ENCODE data around the gene MYO15B. TPM values are rescaled to one million over a fixed set of nuclear protein-coding genes. Genes with fewer than 3 reads are reported as not detected.
A peak's percentile ranks its signal among the peaks of the same experiment; 100 is the strongest.

MYO15B gene
- total RNA-seq, 1 donor, result 1.4 TPM

GRCh38 chr17:75558666-75559530, 28.7 kb upstream of the MYO15B start:
- no peak for DNase-seq (ENCODE audit: low read depth)
- TF ChIP-seq CTCF (IDR thresholded peaks at IDR 0.05; ENCODE audit: insufficient read depth, low read length), result no peak
- no peak overlapping the region for H3K4me3 ChIP-seq (ENCODE audit: low read depth, low read length)

GRCh38 chr17:75559958-75560533, 27.6 kb upstream of the MYO15B start:
- no peak overlapping the region for H3K4me3 ChIP-seq (ENCODE audit: low read depth, low read length)
- DNase-seq (ENCODE audit: low read depth), result no peak
- TF ChIP-seq CTCF (IDR thresholded peaks at IDR 0.05; ENCODE audit: insufficient read depth, low read length), result no peak

GRCh38 chr17:75561927-75562603, 25.5 kb upstream of the MYO15B start:
- peak; percentile 79 for DNase-seq (ENCODE audit: low read depth)
- H3K4me3 ChIP-seq (ENCODE audit: low read depth, low read length), result no peak overlapping the region
- TF ChIP-seq CTCF (IDR thresholded peaks at IDR 0.05; ENCODE audit: insufficient read depth, low read length), result no peak

GRCh38 chr17:75563063-75563758, 24.4 kb upstream of the MYO15B start:
- TF ChIP-seq CTCF (IDR thresholded peaks at IDR 0.05; ENCODE audit: insufficient read depth, low read length), result no peak
- no peak for DNase-seq (ENCODE audit: low read depth)
- H3K4me3 ChIP-seq (ENCODE audit: low read depth, low read length), result no peak overlapping the region

GRCh38 chr17:75564195-75564594, 23.4 kb upstream of the MYO15B start:
- TF ChIP-seq CTCF (IDR thresholded peaks at IDR 0.05; ENCODE audit: insufficient read depth, low read length), result no peak
- no peak overlapping the region for H3K4me3 ChIP-seq (ENCODE audit: low read depth, low read length)
- no peak for DNase-seq (ENCODE audit: low read depth)

- no peak overlapping the region for H3K4me3 ChIP-seq (ENCODE audit: low read depth, low read length)
- no peak for TF ChIP-seq CTCF (IDR thresholded peaks at IDR 0.05; ENCODE audit: insufficient read depth, low read length)
- DNase-seq (ENCODE audit: low read depth), result peak; percentile 25
Observed at GRCh38 chr17:75565066-75565465, 22.5 kb upstream of the MYO15B start.
